Astrocyte (in vitro differentiated cells and primary cell): Measurements from ENCODE around the gene BYSL.

Source experiments
- EZH2 ChIP-seq: IDR thresholded peaks from 2 replicates; pipeline ENCODE4 v1.6.1; 2012; ENCODE audit warnings: mild to moderate bottlenecking, low read length, inconsistent platforms; ENCODE audit not compliant: insufficient read depth
- TF ChIP-seq, protein P1 (sequence below): IDR thresholded peaks from 2 replicates; pipeline ENCODE4 v1.5.1; 2011; ENCODE audit warnings: low read depth, mild to moderate bottlenecking, inconsistent platforms, low read length, moderate library complexity; ENCODE audit not compliant: insufficient read depth

DNA sequence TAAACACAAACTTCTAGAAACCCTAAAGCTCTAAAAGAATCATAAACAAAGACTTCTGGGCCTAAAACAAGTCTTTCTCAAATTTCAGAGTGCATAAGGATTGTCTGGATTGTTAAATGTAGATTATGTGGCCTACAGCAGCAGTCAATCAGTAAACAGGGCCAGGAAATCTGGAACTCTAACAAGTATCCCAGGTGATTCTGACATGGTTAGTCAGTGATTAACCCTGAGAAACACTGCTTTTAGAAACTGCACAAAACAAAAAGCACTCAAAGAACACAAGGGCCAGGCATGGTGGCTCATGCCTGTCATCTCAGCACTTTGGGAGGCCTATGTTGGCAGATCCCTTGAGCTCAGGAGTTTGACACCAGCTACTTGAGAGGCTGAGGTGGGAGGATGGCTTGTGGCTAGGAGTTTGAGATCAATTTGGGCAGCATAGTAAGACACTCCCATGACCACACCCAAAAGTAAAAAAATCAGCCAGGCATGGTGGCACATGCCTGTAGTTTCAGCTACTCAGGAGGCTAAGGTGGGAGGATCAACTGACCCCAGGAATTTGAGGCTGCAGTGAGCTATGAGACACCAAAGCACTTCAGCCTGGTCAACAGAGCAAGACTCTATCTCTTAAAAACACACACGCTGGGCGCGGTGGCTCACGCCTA, 6.3 kb upstream of the BYSL start:
- TF ChIP-seq, protein P1, sequence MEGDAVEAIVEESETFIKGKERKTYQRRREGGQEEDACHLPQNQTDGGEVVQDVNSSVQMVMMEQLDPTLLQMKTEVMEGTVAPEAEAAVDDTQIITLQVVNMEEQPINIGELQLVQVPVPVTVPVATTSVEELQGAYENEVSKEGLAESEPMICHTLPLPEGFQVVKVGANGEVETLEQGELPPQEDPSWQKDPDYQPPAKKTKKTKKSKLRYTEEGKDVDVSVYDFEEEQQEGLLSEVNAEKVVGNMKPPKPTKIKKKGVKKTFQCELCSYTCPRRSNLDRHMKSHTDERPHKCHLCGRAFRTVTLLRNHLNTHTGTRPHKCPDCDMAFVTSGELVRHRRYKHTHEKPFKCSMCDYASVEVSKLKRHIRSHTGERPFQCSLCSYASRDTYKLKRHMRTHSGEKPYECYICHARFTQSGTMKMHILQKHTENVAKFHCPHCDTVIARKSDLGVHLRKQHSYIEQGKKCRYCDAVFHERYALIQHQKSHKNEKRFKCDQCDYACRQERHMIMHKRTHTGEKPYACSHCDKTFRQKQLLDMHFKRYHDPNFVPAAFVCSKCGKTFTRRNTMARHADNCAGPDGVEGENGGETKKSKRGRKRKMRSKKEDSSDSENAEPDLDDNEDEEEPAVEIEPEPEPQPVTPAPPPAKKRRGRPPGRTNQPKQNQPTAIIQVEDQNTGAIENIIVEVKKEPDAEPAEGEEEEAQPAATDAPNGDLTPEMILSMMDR, result no peak
- no peak for TF ChIP-seq EZH2
